NCI-H460 (cell line): ENCODE results near the gene NUMB. TPM values are rescaled to one million over a fixed set of nuclear protein-coding genes. Genes with fewer than 3 reads are reported as not detected.
"Not testable (repeated sequence)": the region's sequence is repeated elsewhere in the genome, so short reads cannot be mapped to it uniquely, and the experiment has no call there.

Source experiments
- DNase-seq: peaks from one replicate; pipeline ENCODE4 v3.0.0-alpha.2; 2016; ENCODE audit warnings: low read depth; ENCODE audit errors: extremely low read depth
- total RNA-seq: library from RNA; depleted of rRNA; stranded (reverse); fragments of >200 nt; shearing (Covaris generic); gene quantifications from 2 replicates; pipeline ENCODE4 v1.2.3, GENCODE V29; 2014

Gene NUMB
- total RNA-seq, 1 experiment from 2014 or later: 34.4 TPM

DNA sequence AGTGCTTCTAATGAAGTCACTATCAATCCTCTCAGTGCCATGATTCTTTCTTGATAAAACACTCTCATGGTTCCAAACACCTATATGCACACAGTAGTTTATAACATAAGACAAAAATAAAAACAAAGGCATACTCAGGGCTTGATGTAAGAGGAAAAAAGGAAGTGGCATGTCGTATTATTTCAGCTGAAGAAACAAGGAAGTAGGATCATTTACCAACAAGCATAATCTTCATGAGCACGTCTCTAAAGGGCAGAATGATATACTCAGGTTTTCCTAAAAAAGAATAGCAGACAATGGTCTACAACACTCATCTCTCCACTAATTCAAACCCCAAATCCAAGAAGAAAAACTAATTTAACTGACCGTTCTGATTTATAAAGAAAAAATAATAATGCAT lies 33.9 kb downstream of the NUMB start:
- no peak for DNase-seq

DNA sequence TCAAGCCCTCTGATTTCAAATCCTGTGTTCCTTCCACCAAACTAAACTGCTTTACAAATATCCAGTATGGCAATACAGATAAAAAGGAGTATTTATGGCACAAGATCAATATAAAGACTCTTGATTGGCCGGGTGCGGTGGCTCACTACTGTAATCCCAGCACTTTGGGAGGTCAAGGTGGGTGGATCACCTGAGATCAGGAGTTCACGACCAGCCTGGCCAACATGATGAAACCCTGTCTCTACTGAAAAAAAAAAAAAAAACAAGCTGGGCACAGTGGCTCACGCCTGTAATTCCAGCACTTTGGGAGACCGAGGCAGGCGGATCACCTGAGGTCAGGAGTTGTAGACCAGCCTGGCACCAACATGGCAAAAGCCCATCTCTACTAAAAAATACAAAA lies 35.3 kb downstream of the NUMB start:
- not testable (repeated sequence) for DNase-seq

DNA sequence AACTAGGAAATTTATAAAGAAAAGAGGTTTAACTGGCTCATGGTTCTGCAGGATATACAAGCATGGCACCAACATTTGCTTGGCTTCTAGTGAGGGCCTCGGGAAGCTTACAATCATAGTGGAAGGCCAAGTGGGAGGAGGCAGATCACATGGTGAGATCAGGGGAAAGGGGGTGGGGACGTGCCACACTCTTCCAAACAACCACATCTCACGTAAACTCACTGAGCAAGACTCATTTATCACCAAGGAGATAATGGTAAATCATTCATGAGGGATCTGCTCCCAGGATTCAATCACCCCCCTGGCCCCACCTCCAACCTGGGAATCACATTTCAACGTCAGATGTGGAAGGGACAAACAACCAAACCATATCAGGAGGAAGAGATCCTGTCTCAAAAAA lies 35.8 kb downstream of the NUMB start:
- no peak for DNase-seq

DNA sequence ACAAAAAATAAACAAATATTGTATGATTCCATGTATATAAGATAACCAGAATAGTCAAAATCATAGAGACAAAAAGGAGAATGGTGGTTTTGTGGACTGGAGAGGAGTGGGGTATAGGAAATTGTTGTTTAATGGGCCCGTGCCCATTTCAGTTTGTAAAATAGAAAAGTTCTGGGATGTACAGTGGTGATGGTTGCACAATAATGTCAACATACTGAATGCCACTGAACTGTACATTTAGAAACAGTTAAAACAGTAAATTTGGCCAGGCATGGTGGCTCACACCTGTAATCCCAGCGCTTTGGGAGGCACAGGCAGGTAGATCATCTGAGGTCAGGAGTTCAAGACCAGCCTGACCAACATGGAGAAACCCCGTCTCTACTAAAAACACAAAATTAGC lies 40.1 kb downstream of the NUMB start:
- DNase-seq: no peak

DNA sequence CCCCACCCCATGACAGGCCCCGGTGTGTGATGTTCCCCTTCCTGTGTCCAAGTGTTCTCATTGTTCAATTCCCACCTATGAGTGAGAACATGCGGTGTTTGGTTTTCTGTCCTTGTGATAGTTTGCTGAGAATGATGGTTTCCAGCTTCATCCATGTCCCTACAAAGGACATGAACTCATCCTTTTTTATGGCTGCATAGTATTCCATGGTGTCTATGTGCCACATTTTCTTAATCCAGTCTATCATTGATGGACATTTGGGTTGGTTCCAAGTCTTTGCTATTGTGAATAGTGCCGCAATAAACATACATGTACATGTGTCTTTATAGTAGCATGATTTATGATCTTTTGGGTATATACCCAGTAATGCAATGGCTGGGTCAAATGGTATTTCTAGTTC lies 52.1 kb downstream of the NUMB start:
- DNase-seq: not testable (repeated sequence)

DNA sequence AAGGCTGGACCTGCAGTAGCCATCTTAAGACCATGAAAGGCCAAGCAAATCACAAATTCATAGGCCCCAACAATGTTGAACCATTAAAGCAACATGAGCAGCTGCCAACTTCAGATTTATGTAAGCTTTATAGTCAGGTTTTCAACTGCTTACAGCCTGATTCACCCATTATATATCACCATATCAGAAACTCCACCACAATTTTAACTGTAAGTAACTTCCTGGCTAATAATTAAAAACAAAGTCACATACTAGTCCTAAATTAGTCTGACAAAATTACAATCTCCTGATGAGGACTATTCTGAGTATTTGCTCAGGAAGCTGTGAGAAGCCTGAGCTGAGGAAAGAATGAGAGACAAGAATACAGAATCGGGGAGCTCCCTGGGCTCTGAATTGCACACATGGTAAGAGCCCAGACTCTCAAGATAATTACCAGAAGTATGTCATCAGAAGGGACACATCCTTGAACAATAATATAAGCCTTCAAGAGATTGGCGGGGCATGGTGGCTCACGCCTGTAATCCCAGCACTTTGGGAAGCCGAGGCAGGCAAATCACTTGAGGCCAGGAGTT lies 55.1 kb downstream of the NUMB start:
- no peak for DNase-seq

DNA sequence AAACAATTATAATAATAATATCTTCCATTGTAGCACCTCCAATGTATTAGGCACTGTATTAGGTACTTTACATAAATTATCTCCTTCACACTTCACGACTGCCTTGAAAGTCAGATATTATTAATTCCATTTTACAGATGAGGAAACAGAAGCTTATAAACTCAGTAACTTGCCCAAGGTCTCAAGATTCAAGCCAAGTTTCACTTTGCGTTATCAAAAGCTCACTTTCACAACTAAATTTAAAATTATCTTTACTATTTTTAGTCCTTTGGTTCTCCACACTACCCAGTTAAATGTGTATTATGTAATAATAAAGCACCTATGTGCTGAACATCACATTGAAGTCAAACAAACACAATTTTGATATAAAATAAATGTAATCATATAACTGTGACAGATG lies 55.8 kb downstream of the NUMB start:
- DNase-seq: no peak

DNA sequence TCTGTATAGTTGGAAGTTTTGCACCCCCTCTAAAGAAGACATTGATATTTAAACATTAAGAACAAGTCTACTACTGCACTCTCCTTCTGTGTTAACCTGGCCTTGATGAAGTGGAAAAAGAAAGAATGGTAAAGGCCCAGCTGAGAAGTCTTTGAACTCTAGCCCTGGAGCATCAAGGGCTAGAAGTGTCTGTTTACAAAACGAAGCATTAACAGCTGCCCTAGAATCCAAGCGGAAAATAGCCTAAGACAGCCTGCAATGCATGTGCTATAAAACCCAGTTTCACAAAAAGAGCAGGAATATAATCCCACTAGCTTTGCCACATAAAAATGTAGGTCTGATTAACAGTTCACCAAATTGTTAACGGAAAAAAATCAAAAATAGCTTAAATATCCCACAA lies 60.5 kb downstream of the NUMB start:
- DNase-seq: no peak

DNA sequence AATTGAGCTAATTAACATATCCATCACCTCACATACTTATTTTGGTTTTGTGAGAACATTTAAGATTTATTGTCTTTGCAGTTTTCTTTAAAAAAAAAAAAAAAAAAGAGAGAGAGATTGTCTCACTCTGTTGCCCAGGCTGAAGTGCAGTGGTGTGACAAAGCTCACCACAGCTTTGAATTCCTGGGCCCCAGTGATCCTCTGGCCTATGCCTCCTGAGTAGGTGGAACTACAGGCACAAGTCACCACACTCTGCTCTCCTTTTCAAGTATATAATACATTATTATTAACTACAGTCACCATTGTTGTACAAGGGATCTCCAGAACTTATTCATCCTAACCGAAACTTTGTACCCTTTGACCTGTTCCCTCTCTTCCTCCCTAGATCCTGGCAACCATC lies 64.0 kb downstream of the NUMB start:
- DNase-seq: no peak

DNA sequence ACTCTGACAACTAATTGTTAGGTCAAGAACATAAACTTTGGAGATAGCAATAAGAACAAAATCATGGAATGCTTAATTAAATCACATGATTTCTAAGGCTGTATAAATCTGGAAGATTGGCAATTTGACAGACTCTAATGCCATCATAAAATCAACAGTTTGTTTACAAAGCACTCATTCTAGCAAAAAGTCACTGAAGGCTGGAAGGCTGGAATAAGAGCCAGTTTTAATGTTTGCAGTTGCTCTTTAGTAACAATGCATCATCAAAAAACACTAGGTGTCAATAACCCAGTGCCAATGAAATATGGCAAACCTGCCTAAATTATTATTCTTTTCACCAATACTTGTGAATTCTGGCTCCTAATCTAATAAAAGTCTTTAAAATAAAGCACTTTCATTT lies 65.0 kb downstream of the NUMB start:
- DNase-seq: no peak

DNA sequence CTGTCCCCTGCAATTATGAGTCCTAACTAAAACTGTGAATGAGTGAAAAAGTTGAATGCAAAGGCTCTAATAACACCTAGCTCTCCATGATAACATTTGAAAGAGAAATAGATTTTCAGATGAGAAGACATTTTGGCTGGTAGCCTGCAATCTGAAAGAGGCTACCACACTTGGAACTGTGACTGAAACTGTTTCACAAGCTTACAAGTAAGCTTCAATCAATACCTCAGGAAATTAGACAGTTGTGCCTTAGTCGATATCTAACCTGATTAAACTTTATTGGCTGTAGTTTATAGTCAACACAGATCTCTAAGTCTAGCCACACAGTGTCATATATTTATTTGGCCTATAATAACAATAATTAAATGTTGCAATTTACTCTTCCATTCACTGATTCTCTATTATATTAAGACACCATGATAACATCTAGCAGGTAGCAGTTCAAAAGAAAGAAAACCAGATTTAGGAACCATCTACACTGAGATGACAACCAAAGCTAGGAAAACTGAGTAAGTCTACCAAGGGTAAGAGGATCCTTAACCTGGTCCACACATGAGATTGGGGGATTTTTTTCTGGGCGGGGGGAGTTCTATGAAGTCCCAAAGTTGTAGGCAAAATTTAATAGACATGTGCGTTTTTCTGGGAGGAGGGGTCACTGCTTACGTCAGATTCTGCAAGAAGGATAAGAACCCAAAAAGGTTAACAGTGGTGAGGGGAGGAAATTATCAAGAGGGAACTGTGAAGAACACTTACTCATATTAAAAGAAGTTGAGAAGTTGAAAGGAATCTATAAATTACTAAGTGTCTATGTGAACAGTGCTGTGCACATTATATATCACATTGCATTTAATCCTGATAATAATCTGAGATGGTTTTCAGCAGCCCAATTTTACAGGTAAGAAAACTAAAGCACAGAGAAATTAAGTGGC lies 65.8 kb downstream of the NUMB start:
- DNase-seq: no peak

DNA sequence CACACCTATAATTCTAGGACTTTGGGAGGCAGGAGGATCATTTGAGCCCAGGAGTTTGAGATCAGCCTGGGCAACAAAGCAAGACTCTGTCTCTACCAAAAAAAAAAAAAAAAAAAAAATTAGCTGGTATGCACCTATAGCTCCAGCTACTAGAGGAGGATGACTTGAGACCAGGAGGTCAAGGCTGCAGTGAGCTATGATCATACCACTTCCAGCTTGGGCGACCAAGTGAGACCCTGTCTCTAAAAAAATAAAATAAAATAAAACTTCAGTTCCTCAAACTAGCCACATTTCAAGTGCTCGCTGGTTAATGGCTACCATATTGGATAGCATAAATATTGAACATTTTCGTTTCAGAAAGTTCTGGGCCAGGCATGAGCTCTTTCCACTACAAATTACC lies 70.5 kb downstream of the NUMB start:
- DNase-seq: not testable (repeated sequence)

DNA sequence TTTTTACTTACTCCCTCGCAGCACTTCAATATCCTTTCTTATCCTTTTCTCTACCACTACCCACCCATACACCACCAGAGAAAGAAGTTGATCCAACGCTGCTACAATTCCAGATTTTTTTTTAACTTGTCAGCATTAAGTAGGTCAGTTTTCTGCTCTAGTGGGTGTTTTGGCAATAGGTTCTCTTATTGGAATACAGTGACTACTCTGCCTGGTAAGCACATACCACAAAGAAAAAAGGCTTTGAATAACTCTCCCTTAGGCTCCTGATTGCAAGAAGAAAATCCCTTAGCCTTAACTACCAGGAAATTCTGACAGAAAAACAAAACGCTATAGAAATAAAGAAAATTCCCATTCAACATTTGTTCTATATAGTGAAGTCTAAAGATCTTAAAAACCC lies 72.0 kb downstream of the NUMB start:
- no peak for DNase-seq

DNA sequence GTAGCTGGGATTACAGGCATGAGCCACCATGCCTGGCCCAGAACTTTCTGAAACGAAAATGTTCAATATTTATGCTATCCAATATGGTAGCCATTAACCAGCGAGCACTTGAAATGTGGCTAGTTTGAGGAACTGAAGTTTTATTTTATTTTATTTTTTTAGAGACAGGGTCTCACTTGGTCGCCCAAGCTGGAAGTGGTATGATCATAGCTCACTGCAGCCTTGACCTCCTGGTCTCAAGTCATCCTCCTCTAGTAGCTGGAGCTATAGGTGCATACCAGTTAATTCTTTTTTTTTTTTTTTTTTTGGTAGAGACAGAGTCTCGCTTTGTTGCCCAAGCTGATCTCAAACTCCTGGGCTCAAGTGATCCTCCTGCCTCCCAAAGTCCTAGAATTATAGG lies 73.3 kb downstream of the NUMB start:
- not testable (repeated sequence) for DNase-seq

DNA sequence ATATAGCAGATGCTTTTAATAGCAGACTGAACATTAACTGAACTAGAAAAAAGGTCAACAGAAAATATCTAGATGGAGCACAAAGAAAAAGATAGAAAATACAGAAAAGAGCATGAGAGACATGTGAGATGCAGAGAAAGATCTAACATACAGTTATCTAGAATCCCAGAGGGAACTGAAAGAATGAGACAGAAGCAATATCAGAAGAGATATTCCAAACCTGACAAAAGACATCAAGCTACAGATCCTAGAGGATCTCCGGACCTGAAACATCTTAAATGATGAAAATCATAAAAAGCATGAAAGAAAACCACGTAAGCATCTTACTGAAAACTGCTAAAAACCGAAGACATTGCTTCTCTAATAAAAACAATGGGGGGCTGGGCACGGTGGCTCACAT lies 75.0 kb downstream of the NUMB start:
- no peak for DNase-seq

DNA sequence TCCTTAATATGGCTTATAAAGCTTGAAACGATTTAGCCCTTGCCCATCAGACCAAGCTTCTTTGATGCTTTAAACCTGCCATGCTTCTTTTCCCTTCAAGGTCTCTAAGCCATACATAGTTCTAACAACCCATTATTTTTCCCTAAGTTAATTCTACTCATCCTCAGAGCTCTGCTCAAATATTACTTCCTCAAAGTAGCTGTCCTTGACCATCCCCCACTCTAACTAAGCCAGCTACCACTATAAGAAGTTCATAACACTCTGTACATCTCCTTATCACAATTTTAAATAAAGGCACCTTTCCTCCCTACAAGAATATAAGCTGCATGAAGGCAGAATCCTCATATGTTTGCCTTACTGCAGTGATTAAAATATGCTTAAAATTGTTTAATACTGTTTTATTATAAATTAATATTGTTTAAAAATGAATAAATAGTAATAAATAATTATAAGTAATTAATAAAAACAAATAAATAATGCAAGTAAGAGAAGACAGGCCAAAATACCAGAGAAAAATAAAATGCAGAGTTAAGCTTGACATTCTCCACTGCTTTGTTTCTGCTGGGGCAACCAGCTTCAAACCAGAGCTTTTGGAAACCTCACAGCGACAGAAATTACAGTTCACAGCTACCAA lies 76.8 kb downstream of the NUMB start:
- no peak for DNase-seq

DNA sequence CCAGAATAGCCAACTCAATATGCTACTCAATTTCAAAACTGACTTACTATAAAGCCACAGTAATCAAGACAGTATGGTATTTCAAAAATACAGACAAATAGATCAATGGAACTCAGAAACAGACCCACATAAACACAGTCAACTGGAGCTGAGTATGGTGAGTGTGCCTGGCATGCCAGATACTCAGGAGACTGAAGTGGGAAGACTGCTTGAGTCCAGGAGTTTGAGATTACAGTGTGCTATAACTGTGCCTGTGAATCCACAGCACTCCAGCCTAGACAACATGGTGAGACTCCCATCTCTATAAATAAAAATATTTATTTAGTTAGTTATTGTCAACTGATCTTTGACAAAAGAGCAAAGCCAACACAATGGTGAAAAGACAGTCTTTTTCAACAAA lies 81.8 kb downstream of the NUMB start:
- no peak for DNase-seq

DNA sequence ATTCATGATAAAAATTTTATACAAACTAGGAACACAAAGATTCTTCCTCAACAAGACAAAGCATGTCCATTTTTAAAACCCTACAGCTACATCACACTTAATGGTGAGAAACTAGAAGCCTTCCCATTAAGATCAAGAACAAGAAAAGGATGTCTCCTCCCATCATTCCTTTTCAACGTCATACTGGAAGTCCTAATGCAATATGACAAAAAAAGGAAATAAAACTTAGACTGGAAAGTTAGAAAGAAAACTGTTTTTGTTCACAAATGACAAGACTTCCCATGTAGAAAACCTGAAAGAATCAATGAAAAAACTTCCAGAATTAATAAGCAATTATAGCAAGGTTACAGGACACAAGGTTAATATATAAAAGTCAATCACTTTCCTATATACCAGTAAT lies 82.5 kb downstream of the NUMB start:
- no peak for DNase-seq

DNA sequence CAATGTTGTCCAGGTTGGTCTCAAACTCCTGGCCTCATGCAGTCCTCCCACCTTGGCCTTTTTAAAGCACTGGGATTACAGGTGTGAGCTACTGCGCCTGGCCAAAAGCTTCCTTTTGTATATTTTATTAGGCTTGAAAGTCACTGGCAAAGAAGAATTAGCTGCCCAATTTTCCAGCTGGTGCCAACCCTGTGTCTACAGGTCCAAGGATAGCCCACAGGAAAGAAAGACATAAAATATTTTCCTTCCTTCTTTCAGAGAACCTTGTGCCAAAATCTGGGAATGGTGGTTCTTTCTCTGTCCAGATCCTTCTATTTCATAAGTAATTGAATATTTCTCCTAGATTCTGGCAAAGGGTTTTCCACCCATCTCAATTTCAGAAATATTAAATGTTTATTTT lies 84.1 kb downstream of the NUMB start:
- no peak for DNase-seq

DNA sequence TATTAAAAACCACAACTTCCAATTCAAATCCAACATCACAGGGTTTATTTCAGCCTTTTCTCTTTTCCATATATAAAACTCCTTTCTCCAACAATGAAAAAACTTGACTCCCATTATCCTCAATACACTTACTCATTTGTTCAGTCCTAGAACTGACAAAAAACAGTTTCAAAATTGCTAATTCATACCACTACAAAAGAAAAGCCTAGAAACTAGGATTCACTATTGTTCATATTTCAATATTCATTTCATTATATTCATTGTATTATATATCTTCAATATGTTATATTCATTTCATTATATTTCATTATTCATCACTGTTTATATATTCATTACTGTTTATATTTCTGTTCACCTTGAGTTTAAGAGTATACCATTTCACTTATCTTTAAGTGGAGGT lies 85.8 kb downstream of the NUMB start:
- no peak for DNase-seq

DNA sequence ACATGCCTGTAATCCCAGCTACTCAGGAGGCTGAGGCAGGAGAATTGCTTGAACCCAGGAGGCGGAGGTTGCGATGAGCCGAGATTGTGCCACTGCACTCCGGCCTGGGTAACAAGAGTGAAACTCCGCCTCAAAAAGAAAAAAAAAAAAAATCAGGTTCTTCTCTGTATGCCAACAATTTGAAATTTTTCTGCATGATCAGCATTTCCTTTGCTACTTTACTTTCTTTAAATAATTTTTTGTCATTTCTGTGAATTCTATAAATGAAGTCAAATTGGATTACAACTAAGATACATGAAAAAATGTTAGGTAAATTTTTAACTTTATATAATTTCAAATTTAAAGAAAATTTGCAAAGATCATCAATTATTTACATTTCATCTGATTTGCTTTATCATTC lies 87.8 kb downstream of the NUMB start:
- DNase-seq: no peak

DNA sequence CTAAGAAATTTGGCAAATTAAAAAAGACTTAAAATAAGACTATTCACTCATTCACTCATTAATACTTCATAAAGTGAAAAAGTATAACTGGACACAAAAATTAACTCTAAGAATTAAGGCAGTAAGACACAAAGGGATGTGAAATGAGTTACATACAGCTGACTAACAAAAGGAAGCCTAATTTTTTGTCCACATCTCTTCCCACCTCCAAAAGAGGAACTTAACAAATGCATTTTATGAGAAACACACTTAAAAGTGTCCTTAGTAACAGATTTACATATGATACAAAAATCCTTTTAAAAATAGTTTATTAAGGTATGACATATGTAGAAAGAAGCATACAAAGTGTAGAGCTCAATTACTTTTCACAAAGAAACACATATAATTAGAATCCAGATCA lies 88.9 kb downstream of the NUMB start:
- DNase-seq: no peak
